AG09309 (cell line): ENCODE results near the gene VPS45.
"Not testable (repeated sequence)": the region's sequence is repeated elsewhere in the genome, so short reads cannot be mapped to it uniquely, and the experiment has no call there.

Source experiments
- DNase-seq: peaks from one replicate; pipeline ENCODE4 v3.0.0-alpha.2; 2010; ENCODE audit warnings: low read depth
- H3K4me3 ChIP-seq: 2 replicates; pipeline ENCODE4 v1.5.1; 2011; ENCODE audit warnings: mild to moderate bottlenecking, low read depth, low read length, moderate library complexity; ENCODE audit not compliant: control insufficient read depth
- CTCF ChIP-seq: IDR thresholded peaks from 2 replicates; pipeline ENCODE4 v1.5.1; 2011; ENCODE audit warnings: mild to moderate bottlenecking, low read depth, low read length, inconsistent platforms; ENCODE audit not compliant: insufficient read depth, control insufficient read depth; ENCODE audit errors: missing control alignments

Gene VPS45

DNA sequence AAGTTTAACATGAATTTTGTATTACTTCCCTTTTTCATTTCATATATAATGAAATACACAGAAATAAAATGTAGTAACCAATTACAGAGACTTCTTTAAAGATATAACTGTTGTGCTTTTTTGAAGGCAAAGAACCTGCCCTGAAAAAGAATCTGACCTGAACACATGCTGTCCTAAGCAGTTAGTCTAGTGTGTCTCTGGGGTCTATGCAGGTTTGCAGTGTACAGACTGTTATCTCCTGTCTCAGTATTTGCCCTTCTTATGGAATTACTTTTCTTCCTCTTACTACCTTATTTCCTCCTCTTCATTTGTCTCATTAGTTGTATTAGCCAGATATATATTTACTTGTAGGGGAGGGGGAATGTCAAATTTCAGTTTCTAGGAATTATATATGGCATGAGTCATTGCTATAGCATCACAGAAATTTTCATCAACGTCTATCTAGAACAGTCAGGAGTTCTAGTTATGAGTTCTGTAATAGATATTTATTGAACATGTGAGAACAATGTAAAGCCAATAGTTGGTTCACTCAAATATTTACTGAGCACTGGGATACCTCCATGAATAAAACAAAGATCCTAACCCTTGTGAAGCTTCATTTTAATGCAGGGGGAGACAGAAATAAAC lies 53.8 kb downstream of the VPS45 start:
- DNase-seq = no peak
- no peak for TF ChIP-seq CTCF
- no peak overlapping the region for H3K4me3 ChIP-seq

DNA sequence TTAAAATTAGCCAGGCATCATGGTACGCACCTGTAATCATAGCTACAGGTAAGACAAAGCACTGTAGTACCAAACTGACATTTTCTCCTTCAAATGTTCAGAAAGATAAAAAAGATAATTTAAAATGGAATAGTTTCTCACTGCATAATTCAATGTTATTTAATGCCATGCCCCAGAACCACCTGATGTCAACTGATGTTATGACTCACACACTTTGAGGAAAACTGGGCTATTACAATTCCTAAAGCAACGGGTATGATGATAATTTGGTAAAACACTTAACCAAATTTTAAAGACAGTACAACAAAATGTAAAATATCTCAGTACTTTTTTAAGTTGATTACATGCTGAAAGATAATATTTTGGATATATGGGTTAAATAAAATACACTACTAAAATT lies 59.2 kb downstream of the VPS45 start:
- DNase-seq = no peak
- TF ChIP-seq CTCF = no peak

DNA sequence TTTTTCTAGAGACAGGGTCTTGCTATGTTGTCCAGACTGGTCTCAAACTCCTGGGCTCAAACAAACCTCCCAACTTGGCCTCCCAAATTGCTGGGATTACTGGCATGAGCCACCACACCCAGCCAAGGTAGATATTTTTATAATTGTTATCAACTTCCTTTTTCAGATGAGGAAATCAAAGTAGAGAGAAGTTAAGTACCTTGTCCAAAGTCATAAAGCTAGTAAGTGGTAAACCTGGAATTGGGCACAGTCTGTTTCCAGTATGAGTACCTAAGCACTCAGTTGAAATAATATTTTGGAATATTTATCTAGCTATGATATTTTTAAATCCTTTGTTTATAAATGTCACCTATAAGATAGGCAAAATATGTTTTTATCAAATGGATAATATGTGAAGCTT lies 59.9 kb downstream of the VPS45 start:
- DNase-seq = no peak
- TF ChIP-seq CTCF = no peak
- H3K4me3 ChIP-seq = no peak overlapping the region

More for the DNA sequence above, 59.2 kb downstream of the VPS45 start:
- H3K4me3 ChIP-seq = no peak overlapping the region

- no peak overlapping the region for H3K4me3 ChIP-seq
- DNase-seq = no peak
- TF ChIP-seq CTCF = no peak
Observed at GRCh38 chr1:150127868-150128267, 60.3 kb downstream of the VPS45 start.

DNA sequence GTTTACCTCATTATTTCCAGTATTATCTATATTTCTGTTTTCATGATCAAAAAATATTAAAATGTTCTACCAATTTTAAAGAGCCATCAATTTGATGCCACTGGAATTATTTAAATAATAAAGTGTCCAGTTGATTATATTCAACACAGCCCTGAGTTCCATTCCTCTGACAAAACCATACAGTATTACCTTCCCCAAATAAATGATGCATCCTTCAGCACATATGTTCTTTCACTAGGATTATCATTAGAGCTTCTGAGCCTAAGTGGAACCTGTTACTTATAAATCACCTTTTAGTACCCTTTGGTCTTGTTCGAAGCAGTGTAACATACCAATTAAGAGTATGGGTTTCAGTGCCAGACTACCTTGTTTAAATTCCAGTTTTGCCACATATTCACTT lies 64.8 kb downstream of the VPS45 start:
- H3K4me3 ChIP-seq = no peak overlapping the region
- TF ChIP-seq CTCF = no peak
- no peak for DNase-seq

DNA sequence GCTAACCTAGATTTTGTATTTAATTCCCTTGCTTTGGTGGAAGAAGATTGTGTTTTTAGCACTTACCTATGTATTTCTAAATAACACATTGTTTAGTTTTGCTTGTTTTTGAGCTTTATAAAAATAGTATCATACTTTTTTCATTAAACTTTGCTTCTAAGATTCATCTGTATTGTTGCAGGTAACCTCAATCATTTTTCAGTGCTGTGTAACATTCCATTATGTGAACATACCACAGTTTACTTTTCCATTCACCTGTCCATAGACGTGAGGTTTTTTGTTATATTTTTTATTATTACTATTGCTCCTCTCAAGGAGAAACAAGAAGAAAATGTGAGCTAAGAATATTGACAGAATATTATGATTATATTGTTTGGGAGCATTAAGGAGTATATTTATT lies 67.0 kb downstream of the VPS45 start:
- no peak for TF ChIP-seq CTCF
- H3K4me3 ChIP-seq = no peak overlapping the region
- DNase-seq = no peak

DNA sequence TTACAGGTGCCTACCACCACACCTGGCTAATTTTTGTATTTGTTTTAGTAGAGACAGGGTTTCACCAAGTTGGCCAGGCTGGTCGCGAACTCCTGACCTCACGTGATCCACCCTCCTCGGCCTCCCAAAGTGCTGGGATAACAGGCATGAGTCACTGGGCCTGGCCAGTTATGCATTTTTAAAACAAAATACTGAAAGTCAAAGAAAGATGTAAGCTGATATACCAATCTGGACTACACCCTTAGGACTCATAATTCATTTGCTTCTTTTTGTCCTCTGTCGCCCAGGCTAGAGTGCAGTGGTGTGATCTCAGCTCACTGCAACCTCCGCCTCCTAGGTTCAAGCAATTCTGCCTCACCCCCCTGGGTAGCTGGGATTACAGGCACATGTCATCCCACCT lies 67.8 kb downstream of the VPS45 start:
- DNase-seq, H3K4me3 ChIP-seq: not testable (repeated sequence)

GRCh38 chr1:150138044-150138443 lies 70.5 kb downstream of the VPS45 start:
- DNase-seq = no peak
- no peak overlapping the region for H3K4me3 ChIP-seq
- no peak for TF ChIP-seq CTCF
